HL-60/S4 treated with phorbol 12-myristate 13-acetate at 8.2 ng/mL for 4 days and 3 days (cell line): ENCODE measurements around the gene CXXC1.
"Not testable (repeated sequence)": the region's sequence is repeated elsewhere in the genome, so short reads cannot be mapped to it uniquely, and the experiment has no call there.

ENCODE experiments used
- in situ Hi-C: fragments of 300-500 bp; cut with MboI; formaldehyde crosslinking; loops from 2 replicates; pipeline ENCODE4 v1.15.0; 2022; ENCODE audit warnings: low sequenced_read_pairs

CXXC1 gene

DNA sequence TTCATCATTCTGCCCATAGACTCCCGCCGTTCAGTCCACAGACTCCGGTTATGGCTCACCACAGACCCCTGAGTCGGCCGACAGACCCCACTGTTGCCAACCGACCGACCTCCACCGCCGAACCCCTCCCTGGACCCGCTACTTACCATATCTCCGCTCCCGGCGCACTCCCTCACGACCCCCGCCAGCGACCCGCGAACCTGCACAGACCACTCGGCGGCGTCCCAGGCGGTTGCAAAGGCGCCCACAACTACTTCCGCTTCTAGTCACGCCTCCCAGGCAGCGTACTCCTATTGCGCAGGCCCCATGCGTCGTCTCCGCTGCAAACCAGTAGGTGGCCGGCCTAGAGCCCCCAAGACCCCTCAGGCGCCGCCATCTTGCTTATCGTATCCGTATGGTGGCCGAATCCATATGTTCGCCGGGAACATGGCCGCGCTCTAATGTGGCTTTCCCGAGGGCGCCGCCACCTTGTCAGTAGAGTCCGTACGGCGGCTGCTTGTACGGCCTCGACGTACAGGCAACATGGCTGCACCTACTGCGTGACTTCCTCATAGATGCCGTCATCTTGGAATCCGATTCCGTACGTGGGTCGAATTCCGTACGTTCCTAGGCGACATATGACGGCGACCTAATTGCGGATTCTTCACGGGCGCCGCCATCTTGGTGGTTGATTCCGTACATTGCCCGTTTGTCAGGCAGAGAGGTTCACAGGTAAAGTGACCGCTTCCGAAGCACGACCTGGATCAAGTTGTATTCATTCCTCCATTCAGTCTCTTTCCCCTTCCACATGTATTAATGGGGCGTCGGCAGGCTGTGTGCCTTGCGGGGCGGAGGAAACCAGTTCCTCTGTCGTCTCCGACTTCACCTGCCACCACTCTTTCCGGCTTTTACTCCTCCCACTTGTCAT lies at the start of gene CXXC1:
Gene CXXC1, minus strand, starts transcription at position 252 of the 907 bp plus-strand sequence. Its CDS starts 103 bp downstream, at position 149.
- in situ Hi-C loops, result no loop called here

DNA sequence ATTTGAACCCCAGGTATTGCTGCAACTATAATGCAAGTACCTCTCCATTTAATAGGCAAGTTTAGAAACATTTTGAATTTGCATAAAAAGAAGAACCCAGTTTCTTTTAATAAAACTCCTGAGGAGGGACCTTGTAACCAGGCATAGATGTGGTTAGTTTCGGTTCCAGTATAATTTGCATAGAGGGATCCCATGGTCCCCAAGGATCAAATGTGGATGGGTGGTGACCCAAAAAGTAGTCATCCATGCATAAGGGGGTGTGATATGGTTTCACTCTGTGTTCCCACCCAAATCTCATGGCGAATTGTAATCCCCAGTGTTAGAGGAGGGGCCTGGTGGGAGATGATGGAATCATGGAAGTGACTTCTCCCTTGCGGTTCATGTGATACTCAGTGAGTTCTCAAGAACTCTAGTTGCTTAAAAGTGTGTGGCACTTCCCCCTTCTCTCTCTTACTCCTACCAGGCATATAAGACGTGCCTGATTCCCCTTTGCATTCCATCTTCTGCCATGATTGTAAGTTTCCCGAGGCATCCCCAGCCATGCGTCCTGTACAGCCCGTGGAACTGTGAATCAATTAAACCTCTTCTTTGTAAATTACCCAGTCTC lies 47.2 kb upstream of the CXXC1 start:
- in situ Hi-C loops, result no loop called here

DNA sequence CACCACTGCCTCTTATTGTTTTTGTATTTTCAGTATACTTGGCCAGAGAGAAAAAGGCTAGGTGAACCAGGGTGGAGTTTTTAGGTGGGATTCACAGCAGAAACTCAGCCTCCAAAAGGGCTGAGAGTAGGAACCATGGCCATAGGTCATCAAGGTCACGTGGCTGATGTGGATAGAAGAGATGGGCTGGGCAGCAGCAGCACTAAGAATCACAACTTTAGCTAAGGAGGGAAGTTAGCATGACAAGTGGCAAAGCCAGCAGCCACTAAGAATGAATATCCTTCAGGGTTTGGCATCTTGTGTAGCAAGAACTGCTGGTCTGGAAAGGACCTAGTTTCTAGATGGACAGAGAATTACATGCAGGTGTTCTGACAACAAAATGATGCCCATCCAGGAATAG lies 44.2 kb upstream of the CXXC1 start:
- in situ Hi-C loops, result no loop called here

DNA sequence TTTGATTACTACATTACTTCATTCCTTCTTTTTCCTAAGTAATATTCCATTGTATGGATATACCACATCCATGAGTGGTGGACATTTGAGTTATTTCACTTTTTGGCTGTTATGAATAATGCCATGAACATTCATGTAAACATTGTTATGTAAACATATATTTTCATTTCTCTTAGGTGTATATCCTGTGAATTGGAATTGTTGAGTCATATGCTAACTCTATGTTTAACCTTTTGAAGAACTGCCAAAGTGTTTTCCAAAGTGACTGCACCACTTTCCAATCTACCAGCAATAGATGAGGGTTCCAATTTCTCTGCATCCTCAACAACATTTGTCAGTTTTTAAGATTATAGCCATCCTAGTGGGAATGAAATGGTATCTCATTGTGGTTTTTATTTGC lies 42.7 kb upstream of the CXXC1 start:
- in situ Hi-C loops, result no loop called here

DNA sequence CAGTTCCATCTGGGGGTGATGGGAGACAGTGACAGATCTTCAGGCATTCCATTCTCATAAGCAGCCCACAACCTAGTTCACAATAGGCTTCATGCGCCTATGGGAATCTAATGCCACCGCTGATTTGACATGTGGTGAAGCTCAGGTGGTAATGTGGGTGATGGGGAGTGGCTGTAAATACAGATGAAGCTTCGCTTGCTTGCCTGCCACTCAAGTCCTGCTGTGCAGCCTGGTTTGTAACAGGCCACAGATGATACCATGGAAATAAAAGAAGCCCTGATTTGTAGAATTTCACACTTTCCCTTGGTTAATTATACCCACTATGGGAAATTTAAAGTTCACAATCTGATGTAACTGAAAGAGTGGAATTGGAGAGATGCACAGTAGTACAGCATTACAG lies 40.5 kb upstream of the CXXC1 start:
- in situ Hi-C loops, result no loop called here

DNA sequence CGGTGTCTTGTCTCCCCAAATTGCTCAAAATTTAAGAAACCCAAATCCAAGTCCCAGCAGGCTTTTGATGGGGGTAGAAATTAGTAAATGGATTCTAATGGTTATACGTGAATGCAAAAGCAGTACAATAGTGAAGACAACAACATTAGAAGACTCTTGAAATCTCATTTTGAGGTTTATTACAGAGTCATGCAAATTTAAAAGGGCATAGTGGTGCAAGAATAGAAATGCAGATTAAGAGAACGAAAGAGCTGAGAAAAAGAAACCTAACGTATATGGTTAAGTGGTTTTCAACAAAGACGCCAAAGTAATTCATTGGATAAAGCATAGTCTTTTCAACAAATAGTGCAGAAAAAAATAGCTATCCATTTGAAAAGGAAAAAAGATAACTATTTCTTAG lies 33.2 kb upstream of the CXXC1 start:
- in situ Hi-C loops, result no loop called here

DNA sequence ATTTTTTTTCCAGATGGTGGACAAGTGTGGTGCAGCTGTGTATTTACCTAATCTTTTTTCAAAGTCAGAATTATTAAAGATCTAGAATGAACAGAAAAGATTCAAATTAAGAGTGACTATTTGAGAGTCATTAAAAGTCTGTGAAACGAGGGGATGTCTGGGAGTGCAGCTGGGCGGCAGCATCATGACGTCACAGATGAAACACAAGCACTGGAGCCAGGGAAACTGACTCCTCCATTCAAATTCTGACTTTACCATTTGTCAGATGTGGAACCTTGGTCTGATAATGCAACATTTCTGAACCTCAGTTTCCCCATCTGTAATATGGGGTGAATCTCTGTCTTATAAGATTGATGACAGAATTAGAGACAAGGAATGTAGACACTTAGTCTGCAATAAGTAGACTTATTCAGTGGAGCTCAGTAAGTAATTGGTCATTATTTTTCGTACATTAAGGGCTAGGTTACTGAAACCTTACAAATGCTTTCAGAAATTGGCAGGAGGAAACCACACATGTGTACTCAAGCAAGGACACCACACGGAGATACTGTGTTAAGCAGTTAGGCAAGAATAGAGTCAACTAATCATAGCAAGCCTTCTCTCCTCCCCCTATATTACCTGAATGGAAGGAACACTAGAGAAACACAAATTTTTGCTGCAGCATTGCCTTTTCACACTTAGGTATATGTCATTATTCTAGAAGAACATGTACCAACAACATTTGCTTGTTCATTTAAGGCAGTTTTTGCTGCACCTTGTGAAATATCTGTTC lies 27.8 kb upstream of the CXXC1 start:
- in situ Hi-C loops, result no loop called here

DNA sequence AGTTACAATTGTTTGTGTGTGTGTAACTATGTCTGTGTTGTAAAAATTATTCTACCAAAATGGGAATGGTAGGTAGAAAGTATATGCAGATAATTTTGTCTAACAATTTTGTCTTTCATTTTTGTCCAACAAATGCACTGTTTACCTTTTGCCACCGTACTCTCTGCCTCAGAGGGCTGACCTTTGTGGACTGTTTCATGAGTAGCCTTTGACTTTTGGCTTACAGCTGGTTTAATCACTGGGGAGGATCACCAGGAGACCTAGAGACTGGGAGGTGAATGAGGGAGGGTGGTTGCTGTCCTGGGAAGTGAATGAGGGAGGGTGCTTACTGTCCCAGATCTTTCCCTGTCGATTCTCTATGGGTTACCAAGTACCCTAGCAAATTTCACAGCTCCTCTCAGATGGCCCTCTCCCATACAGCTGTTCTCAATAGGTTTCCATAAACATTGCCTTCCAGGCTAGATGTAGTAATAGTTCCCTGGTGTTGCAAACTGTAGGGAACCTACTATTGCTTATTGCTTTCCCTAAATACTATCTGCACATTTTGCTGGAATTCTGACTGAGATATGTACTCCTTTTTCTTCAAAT lies 26.5 kb upstream of the CXXC1 start:
- in situ Hi-C loops, result no loop called here

DNA sequence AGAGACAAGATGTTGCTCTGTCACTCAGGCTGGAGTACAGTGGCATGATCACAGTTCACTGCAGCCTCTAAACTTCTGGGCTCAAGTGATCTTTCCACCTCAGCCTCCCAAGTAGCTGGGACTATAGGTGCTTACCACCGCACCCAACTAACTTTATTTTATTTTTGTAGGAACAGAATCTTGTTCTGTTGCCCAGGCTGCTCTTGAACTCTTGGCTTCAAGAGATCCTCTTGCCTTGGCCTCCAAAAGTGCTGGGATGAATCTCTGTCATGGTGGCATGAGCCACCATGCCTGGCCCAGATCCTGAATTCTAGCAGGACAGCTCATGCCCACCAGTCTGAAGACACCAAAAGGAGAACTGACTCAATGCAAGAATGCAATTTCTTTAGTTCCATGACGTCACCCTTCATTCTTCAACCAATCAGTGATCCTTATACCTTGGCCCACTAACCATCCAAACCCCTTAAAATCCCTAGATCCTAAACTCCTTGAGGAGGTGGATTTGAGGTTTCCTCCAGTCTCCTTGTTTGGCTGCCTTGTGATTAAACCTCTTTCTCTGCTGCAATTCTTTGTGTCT lies 25.6 kb upstream of the CXXC1 start:
- in situ Hi-C loops, result no loop called here

DNA sequence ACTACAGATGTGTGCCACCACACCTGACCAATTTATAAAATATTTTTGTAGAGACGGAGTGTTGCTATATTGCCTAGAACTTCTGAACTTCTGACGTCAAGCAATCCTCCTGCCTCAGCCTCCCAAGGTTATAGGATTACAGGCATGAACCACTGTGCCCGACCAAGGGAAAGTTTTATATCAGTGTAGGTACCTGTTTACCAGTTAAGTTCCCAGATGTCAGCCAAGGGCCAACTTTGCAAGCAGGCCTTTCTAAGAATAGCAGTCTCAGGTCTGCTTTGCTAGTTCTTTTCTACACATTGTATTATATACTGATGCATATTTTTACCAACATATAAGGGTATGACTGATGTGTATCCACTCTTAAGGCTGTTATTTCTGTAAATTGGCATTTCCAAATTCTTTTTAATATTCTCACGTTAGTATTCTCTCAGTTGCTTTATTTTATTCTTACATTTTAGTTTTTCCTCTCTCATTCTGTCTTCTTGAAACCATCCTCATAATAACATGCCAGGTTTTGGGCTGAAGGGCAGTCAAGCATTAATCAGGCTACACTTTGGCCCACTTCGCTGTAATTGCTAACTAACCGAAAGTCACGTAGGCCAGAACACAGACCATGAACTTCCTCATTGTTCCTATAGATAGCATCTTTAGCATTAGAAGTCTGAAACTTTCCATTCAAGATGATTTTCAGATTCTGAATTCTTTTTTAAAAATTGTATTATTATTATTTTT lies 25.0 kb upstream of the CXXC1 start:
- in situ Hi-C loops, result no loop called here

DNA sequence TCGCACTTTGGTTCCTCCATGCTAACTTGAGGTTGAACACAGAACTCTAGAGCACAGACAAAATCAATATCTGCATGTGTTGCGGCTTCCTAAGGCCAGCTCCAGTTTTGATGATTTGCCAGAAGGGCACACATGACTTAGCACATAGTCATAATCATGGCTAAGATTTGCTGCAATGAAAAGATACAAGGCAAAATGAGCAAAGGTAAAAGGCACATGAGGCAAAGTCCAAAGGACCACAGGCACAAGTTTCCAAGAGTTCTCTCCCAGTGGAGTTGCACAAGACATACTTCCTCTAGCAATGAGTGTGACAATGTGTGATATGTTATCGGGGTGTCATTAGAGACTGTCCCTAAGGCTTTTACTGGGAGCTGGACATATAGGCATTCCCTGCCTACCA lies 24.2 kb upstream of the CXXC1 start:
- in situ Hi-C loops, result no loop called here

DNA sequence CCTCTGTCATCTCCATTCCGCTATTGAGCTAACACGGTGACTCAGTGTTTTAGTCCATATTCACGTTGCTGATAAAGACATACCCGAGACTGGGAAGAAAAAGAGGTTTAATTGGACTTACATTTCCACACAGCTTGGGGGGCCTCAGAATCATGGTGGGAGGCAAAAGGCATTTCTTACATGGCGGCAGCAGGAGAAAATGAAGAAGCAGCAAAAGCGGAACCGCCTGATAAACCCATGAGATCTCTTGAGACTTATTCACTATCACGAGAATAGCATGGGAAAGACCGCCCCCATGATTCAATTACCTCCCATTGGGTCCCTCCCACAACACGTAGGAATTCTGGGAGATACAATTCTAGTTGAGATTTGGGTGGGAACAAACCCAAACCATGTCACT lies 22.6 kb upstream of the CXXC1 start:
- in situ Hi-C loops, result no loop called here

DNA sequence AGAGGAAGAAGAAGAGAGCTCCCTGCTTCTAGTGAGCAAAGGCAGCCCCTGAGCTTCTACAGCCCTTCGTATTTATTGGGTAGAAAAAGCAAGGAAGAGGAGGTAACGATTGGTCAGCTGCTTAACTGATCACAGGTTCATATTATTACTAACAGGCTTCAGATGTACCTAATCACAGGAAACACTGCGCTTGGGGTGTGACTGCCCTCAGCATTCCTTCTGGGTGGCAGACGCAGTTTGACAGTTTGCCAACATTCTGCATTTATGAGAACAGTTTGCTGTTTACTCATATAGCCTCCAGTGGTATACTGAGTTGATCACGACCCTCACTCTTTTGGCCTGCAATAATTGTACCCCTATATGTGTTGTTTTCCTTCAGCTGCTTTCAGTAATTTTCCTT lies 21.4 kb upstream of the CXXC1 start:
- in situ Hi-C loops, result not testable (repeated sequence)

DNA sequence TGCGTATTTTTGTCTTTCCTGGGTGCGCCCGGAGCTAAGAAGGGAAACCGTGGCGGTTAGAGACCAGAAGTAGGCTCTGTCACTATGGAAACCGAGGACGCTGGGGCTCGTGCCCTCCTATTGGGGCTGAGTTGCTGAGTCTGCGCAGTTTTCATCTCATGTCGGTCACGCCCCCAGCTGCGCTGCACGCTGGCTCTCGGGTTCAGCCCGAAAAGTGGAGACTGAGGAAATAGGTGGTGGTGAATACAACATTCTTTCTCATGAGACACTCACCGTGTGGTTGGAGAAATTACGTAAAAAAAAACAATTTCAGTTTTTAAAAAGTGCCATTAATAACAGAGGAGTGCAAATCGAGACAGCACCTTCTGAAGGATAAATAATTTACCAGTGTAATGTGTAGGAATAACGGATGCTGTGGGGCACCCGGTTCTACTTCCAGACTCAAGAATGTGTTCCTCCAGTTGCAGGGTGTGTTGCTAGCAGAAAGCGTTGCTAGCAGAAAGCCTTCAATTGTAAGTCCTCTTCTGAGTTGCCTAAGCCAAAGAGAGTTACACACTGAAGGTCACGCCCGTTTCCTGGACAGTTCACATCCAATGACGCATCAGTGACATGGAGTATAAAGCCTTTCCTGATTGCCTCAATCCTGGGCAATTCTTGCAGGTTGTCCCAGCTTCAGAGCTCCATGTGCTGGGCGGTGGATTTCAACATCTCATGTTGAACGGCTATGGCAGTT lies 20.4 kb upstream of the CXXC1 start:
- in situ Hi-C loops, result no loop called here

DNA sequence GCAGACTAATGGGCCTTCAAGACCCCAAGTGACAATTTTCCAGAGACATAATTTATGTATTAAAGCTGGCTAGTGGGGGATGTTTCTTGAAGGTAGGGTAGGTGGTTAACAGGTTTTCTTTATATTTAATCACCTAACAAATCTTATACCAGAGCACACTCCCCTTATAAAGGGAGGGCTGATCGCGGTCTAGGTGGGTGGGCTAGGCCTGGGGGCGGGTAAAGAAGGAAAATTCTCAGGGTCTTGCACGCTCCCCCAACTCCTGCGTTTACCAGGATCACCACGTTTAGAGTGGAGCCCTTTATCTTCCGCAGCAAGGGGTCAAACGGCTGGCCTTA lies 19.9 kb upstream of the CXXC1 start:
- in situ Hi-C loops, result no loop called here

DNA sequence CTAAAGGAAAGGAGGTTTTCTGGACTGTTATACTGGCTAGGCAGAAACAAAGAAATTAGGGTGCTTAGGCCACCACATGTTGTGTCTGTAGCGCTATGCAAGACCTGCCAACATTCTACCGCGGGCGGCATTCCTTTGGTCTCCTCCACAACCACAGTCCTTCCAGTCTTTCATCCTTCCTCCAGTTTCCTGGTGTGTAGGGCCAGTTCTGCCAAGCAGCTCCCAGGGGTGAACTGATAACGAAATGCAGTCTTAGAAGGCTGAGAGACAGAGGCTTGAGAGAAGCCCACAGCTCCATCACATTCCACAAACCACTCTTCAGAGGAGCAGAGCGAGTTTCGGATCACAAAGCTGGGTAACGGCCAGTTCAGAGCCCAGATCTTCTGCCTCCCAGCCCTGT lies 19.5 kb upstream of the CXXC1 start:
- in situ Hi-C loops, result no loop called here

DNA sequence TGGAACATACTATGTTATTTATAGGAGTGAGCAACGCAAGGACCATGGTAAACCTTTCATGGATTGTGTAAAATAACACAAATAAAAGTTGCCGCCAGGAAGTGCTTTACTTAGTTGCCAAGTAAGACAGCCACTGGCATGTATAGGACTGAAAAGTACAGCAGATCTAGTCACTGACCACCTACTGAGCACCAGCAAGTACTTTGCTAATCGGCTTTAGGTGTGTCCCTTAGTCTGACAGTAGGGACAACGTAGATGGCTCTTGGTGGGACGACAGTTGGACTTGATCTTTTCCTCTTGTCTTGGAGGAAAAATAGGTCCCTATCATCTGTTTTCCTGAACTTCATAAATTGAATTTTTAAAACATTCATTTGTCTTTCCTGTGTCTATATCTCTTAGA lies 13.6 kb upstream of the CXXC1 start:
- in situ Hi-C loops, result no loop called here

DNA sequence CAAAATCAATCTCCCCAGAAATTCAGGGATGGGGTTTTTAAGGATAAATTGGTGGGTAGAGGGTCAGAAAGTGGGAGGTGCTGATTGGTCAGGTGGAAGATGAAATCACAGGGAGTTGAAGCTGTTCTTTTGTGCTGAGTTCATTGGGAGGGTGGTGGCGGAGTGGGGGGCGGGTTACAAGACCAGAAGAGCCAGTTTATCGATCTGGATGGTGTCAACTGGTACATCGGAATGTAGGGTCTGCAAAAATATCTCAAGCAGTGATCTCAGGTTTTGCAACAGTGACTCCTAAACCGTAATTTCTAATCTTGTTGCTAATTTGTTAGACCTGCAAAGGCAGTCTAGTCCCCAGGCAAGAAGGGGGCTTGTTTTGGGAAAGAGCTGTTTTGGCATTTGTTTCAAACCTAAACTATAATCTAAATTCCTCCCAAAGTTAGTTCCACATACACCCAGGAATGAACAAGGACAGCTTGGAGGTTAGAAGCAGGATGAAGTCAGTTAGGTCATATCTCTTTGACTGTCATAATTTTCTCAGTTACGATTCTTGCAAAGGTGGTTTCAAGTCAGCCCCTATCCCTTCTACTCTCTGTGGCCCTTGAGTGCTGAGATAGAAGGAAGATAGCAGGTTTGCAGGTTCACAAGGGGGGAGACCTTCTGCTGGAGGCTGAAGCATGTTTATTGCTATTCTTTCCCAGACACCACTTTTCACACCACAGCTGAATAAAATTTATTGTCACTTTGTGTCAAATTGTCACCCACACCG lies 12.3 kb upstream of the CXXC1 start:
- in situ Hi-C loops, result no loop called here
